HL-60 (cell line): Measurements from ENCODE around the gene CD99L2.

Experiments
- CTCF ChIP-seq: IDR thresholded peaks from one replicate; pipeline ENCODE4 v1.5.1; 2011; ENCODE audit warnings: low read length, control low read depth, inconsistent platforms; ENCODE audit not compliant: insufficient read depth
- POLR2AphosphoS5 ChIP-seq: IDR thresholded peaks from 2 replicates; pipeline ENCODE4 v1.6.1; 2012; ENCODE audit warnings: low read depth

GRCh38 chrX:150779385-150779784 lies 119.1 kb downstream of the CD99L2 start:
- TF ChIP-seq POLR2AphosphoS5, result no peak
- TF ChIP-seq CTCF, result no peak
